ENCODE measurements around the gene TTC23.

The TTC23 gene

DNA sequence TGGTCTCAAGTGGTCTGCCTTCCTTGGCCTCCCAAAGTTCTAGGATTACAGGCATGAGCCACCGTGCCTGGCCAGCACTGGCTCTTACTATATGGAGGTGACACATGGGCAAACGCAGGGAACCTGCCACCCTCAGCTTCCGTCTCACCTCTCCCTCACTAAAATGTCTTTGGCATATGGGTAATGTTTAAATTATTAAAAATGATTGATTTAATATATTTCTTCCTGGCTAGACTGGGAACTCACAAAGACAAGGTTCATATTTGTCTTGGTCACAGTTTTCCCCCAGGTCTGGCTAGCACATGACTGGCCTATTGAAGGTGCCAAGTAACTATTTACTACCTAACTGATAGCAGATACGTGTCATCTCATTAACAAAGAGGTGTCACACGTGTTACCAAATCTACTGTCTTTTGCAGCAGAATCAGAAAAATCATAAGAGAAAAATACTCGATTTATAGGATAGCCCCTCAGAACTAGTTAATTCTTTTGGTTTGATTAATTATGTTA is 96.3 kb downstream of the TTC23 start:
- H3K36me3 ChIP-seq (ENCODE audit: insufficient read depth, low read length): no peaks in the 10 kb centered on the region; the same call in none of the 2 replicates
- peaks cover 12% of the 10 kb centered on the region for H3K4me1 ChIP-seq (ENCODE audit: insufficient read depth, low read length)
- H3K9ac ChIP-seq (ENCODE audit: low read depth, low read length): no peak overlapping the region
- H3K9me3 ChIP-seq (ENCODE audit: control insufficient read depth, insufficient read depth, low read length): no peaks in the 10 kb centered on the region

DNA sequence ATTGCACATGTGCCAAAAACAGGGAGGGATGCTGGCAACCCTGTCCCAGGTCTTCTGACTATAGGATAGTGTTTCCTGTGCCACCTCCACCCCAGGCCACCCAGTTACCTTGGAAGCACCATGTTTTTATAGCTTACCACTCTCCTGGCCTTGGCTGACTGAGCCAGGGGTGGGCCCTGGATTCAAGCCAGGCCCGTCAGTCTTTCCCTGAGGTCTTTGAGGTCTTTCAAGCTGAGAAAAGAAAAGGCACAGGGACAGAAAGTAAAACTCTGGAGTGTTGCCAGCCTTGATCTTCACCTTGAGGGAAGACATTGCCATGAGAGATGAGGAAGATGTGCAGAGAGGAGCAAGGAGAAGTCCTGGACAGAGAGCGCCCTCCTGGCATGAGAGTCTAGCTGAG is 98.2 kb downstream of the TTC23 start:
- Histone ChIP-seq H3K4me1 (ENCODE audit: insufficient read depth, low read length) (peaks cover 12% of the 10 kb centered on the region), H3K9me3 (ENCODE audit: control insufficient read depth, insufficient read depth, low read length) (no peaks in the 10 kb centered on the region), H3K9ac (ENCODE audit: low read depth, low read length) (no peak overlapping the region), H3K36me3 (ENCODE audit: insufficient read depth, low read length) (peaks cover 3% of the 10 kb centered on the region; the same call in 1 of the 2 replicates)

DNA sequence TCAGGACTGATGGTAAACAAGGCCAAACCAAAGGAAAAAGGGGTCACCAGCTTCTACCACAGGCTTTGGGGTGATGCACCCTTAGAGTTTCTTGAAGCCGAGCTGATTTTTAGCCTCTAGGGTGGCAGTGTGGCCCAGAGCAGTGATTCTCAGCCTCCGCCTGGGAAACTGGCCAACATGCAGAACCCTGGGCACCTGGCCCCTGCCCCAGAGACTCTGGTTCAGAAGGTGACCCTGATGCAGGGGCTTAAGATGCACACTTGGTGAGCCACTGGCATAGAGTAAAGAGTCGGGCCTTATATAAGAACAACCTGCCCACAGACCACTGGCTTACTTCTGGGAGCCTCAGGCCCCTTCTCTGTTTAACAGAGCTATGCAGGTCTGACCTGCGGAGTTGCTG is 100.0 kb downstream of the TTC23 start:
- no peak overlapping the region for H3K9ac ChIP-seq (ENCODE audit: low read depth, low read length)
- H3K4me1 ChIP-seq (ENCODE audit: insufficient read depth, low read length): peaks cover 8% of the 10 kb centered on the region
- no peaks in the 10 kb centered on the region for H3K9me3 ChIP-seq (ENCODE audit: control insufficient read depth, insufficient read depth, low read length)

DNA sequence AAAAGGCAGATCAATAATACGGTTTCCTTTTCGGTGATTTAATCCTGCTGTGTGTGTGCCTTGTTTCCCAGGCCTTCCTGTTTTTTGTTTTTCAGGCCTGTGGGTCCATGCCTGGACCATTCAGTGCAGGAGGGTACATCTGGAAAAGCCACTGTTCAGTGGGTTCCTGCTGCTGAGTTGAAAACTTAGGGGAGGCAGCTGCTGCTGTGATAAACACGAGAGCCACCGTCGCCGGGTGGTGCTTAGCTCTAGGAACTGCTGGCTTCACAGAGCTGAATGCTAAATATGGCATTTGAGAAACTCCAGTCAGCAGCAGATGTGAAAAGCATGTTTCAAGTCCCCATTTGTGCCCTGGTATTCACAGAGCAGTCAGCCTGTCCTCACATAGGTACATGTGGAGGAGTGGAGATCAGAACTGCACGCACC is 100.5 kb downstream of the TTC23 start:
- Histone ChIP-seq H3K4me1 (ENCODE audit: insufficient read depth, low read length) (peaks cover 7% of the 10 kb centered on the region; the same call in 1 of the 2 replicates), H3K9me3 (ENCODE audit: control insufficient read depth, insufficient read depth, low read length) (no peaks in the 10 kb centered on the region), H3K36me3 (ENCODE audit: insufficient read depth, low read length) (peaks cover 3% of the 10 kb centered on the region; the same call in 1 of the 2 replicates), H3K9ac (ENCODE audit: low read depth, low read length) (no peak overlapping the region)

More for the DNA sequence above, 100.0 kb downstream of the TTC23 start:
- H3K36me3 ChIP-seq (ENCODE audit: insufficient read depth, low read length): peaks cover 3% of the 10 kb centered on the region; the same call in 1 of the 2 replicates

DNA sequence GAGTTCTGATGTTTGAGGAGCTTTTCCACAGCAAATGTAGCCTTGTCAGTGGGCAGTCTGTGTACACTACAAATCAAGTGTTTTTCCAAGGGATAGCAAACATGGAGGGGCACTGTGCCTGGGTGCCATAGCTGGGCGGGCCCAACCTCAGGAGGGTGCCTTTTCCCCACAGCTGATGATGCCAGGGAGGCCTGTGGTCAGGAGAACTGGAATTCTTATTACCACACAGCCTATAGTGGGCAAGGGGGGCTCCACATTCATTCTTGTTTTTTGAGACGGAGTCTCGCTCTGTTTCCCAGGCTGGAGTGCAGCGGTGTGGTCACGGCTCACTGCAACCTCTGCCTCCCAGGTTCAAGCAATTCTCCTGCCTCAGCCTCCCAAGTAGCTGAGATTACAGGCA is 102.7 kb downstream of the TTC23 start:
- peaks cover 21% of the 10 kb centered on the region for H3K4me1 ChIP-seq (ENCODE audit: insufficient read depth, low read length)

DNA sequence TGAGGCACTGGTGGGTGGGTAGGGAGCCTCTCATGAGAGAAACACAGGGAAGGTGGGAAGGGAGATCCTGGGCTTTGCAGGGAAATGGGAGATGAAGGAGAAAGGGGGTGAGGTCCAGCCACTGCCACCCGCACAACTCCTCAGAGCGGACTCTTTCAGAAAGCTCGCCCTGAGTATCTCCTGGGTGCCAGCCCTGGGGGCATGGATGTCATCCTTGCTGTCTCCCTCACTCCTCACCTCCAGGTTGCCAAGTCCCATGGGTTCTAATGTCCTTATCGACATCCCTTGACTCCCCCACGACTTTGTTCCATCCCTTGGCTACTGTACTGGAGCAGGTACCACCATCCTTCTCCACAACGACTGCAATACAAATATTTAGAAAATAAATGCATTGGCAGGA is 103.6 kb downstream of the TTC23 start:
- Histone ChIP-seq H3K9me3 (ENCODE audit: control insufficient read depth, insufficient read depth, low read length) (no peaks in the 10 kb centered on the region), H3K36me3 (ENCODE audit: insufficient read depth, low read length) (peaks cover 3% of the 10 kb centered on the region; the same call in 1 of the 2 replicates), H3K4me1 (ENCODE audit: insufficient read depth, low read length) (peaks cover 21% of the 10 kb centered on the region), H3K9ac (ENCODE audit: low read depth, low read length) (no peak overlapping the region)

More for the DNA sequence above, 102.7 kb downstream of the TTC23 start:
- H3K36me3 ChIP-seq (ENCODE audit: insufficient read depth, low read length): peaks cover 3% of the 10 kb centered on the region; the same call in 1 of the 2 replicates
- H3K9ac ChIP-seq (ENCODE audit: low read depth, low read length): no peak overlapping the region
- H3K9me3 ChIP-seq (ENCODE audit: control insufficient read depth, insufficient read depth, low read length): no peaks in the 10 kb centered on the region

DNA sequence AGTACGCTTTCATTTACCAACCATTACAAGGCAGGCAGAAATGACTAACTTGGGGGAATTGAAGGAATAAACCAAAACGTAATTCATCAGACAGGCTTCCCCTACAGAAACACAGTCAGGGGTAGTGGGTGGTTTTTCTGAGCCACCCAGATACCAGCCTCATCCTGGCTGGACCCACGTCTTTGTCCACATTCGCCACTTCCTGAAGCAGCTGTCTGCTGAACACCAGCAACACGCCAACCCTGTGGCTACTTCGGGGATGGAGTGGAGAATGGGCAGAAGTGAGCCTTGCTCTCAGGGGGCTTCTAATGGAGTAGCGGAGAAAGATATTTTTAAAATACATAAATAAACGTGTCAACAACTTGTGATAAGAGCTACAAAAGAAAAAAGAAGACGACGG is 104.4 kb downstream of the TTC23 start:
- Histone ChIP-seq H3K36me3 (ENCODE audit: insufficient read depth, low read length) (peaks cover 3% of the 10 kb centered on the region; the same call in 1 of the 2 replicates), H3K9ac (ENCODE audit: low read depth, low read length) (no peak overlapping the region), H3K9me3 (ENCODE audit: control insufficient read depth, insufficient read depth, low read length) (no peaks in the 10 kb centered on the region), H3K4me1 (ENCODE audit: insufficient read depth, low read length) (peaks cover 21% of the 10 kb centered on the region)

DNA sequence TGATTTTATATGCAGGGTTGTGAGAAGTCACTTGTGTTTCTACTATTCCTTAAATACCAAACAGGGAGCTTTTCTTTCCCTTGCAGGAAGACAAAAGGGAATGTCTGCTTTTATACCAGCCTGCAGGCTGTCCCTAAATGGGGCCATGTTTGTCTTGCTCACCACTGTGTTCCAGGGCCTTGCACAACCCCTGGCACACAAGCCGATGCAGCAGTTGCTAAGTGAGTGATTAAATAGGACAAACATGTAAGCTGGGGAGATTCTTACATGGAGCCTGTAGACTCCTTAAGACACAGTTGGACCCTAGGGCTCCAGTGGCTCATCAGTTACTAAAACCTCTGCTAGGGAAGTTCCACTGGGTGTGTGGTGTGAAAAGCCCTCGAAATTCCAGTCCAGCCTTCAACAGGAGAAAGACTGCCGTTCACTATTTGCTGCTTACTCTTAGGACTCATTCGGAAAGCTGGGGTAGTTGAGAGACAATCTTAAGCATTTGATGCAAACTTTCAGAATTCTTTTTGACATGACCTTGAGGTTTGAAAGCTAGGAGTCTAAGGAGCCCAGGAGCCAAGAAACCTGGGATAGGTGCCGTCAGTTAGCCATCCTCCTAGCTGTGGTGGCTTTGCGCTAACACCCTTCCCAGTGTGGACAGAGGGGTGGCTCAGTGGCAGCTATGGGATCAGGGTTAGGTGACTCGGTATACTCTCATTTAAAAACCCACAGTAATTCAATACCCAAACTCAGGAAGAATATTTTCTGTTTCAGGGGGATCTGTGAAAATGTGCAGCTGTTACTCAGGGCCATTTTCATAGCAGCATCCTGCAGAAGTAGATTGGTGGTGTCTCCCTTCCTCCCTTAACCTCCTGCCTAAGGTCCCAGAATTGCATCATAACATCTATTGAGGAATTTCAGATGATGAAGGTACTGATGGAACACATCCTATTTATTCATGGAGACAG is 105.4 kb downstream of the TTC23 start:
- Histone ChIP-seq H3K36me3 (ENCODE audit: insufficient read depth, low read length) (peaks cover 3% of the 10 kb centered on the region; the same call in 1 of the 2 replicates), H3K9me3 (ENCODE audit: control insufficient read depth, insufficient read depth, low read length) (no peaks in the 10 kb centered on the region), H3K9ac (ENCODE audit: low read depth, low read length) (no peak overlapping the region), H3K4me1 (ENCODE audit: insufficient read depth, low read length) (peaks cover 25% of the 10 kb centered on the region)

DNA sequence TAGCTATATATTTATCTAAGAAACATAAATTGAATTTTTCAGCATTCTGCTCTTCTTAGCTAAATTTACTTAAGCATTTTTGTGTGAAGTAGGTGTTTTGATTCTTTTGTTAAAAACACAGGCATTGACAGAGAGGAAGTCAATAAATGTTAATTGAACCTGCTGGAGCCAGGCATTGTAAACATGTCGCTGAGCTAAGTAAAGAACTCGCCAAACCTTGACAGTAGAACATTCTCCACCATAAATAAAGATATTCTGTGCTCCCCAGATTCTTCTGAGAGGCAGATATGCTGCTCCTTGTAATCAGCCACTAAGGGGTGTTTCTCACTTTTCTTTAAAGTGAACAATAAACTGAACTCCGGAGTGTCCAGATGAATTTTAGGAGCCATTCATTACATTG is 106.1 kb downstream of the TTC23 start:
- H3K9ac ChIP-seq (ENCODE audit: low read depth, low read length): no peak overlapping the region
- peaks cover 31% of the 10 kb centered on the region for H3K4me1 ChIP-seq (ENCODE audit: insufficient read depth, low read length)
- no peaks in the 10 kb centered on the region for H3K9me3 ChIP-seq (ENCODE audit: control insufficient read depth, insufficient read depth, low read length)
- peaks cover 3% of the 10 kb centered on the region; the same call in 1 of the 2 replicates for H3K36me3 ChIP-seq (ENCODE audit: insufficient read depth, low read length)

DNA sequence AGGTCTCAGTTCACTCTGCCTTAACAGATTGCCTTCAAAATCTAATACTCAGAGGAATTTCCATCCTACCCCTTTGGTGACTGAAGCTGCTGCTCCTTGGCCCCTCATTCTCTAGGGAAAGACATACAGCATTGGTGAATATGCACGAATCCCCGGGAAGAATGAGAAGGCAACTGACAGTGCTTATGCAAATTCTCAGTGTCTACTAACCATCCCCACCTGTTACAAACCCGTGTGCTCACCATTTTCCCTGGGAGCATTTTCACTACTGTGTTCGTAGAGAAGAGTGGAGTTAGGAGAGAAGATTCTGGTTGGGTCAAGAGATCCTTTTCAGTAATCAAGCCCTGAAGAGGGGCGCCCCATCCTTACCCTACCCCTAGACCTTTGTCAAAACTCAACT is 106.8 kb downstream of the TTC23 start:
- no peaks in the 10 kb centered on the region for H3K9me3 ChIP-seq (ENCODE audit: control insufficient read depth, insufficient read depth, low read length)
- H3K36me3 ChIP-seq (ENCODE audit: insufficient read depth, low read length): 0 out of 2 replicates have a peak, but pooled peaks cover 3% of the 10 kb centered on the region
- H3K9ac ChIP-seq (ENCODE audit: low read depth, low read length): no peak overlapping the region
- peaks cover 31% of the 10 kb centered on the region for H3K4me1 ChIP-seq (ENCODE audit: insufficient read depth, low read length)

DNA sequence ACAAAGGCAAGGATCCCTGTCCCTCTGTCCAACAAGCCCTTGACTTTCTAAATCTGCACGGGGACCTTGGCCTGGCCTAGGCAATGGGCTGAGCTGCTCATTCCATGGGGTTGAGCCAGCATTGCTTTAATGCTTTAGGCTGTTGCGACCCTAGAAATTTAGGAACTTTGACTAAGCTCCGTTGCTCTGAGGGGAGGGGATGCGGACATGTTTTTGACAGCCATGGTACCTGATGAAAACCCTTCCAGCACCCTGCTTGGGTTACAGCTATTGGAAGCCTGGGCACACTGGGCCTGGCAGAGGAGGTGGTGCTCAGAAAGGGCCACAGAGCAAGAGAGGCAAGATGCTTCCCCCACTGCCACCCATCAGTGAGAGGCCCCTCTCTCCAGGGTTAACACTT is 107.4 kb downstream of the TTC23 start:
- no peaks in the 10 kb centered on the region for H3K9me3 ChIP-seq (ENCODE audit: control insufficient read depth, insufficient read depth, low read length)
- H3K36me3 ChIP-seq (ENCODE audit: insufficient read depth, low read length): 0 out of 2 replicates have a peak, but pooled peaks cover 6% of the 10 kb centered on the region
- peaks cover 33% of the 10 kb centered on the region for H3K4me1 ChIP-seq (ENCODE audit: insufficient read depth, low read length)
- H3K9ac ChIP-seq (ENCODE audit: low read depth, low read length): no peak overlapping the region

DNA sequence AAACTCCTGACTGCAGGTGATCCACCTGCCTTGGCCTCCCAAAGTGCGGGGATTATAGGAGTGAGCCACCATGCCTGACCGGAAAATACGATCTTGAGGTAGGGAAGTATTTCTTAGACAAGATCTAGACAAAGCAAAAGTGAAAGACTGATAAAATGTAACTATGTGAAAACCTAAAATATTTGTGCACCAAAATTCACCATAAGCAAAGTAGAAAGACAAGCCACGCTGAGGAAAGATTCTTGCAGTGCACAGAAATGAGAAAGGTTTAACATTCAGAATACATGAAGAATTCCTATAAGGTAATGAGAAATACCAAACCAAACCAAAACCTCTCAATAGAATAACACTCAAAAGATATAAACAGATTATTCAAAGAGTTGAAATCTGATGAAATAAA is 108.8 kb downstream of the TTC23 start:
- Histone ChIP-seq H3K9ac (ENCODE audit: low read depth, low read length) (no peak overlapping the region), H3K36me3 (ENCODE audit: insufficient read depth, low read length) (0 out of 2 replicates have a peak, but pooled peaks cover 6% of the 10 kb centered on the region), H3K4me1 (ENCODE audit: insufficient read depth, low read length) (peaks cover 33% of the 10 kb centered on the region), H3K9me3 (ENCODE audit: control insufficient read depth, insufficient read depth, low read length) (no peaks in the 10 kb centered on the region)

DNA sequence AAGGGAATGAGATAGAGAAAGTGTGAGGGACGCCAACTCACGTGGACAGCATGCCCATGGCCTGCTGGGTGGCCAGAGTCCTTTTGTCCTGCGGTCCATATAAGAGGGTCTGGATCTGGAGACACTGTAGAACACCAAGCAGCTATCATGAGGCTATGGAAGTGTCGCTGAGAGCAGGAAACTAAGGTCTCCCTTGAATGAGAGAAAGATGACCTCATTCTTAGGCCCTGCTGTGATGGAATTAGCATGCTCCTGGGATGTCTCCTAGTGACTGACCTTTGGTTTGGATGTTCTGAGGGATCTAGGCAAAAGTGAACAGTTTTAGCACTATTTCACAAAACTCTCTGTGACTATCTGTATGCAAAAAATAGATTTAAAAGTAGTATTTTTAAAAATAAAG is 110.1 kb downstream of the TTC23 start:
- 0 out of 2 replicates have a peak, but pooled peaks cover 6% of the 10 kb centered on the region for H3K36me3 ChIP-seq (ENCODE audit: insufficient read depth, low read length)
- H3K4me1 ChIP-seq (ENCODE audit: insufficient read depth, low read length): peaks cover 33% of the 10 kb centered on the region
- no peak overlapping the region for H3K9ac ChIP-seq (ENCODE audit: low read depth, low read length)
- H3K9me3 ChIP-seq (ENCODE audit: control insufficient read depth, insufficient read depth, low read length): no peaks in the 10 kb centered on the region

DNA sequence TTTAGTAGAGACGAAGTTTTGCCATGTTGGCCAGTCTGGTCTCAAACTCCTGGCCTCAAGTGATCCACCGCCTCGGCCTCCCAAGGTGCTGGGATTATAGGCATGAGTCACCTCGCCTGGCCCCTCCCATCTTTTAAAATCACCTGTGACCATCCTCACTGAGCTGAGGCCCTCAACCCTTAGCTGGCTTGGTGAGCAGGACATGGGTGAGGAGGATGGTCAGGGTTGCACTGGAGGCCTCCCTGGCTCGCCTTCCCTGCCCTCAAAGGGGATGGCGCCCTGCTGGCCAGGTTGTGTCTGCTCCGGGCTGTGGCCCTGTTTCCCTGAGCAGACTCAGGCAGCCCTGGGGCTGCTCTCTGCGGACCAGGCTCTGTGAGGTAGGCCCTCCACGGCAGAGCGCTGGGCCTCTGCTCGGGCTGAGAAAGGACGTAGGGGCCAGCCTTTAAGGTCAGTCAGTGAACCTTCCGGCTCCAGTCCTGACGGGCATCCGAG is 110.8 kb downstream of the TTC23 start:
- Histone ChIP-seq H3K36me3 (ENCODE audit: insufficient read depth, low read length) (0 out of 2 replicates have a peak, but pooled peaks cover 6% of the 10 kb centered on the region), H3K9me3 (ENCODE audit: control insufficient read depth, insufficient read depth, low read length) (no peaks in the 10 kb centered on the region), H3K4me1 (ENCODE audit: insufficient read depth, low read length) (peaks cover 25% of the 10 kb centered on the region), H3K9ac (ENCODE audit: low read depth, low read length) (no peak overlapping the region)
